SW 1271 (cell line): Measurements from ENCODE around the gene SFN.

Experiments
- DNase-seq, 2 experiments: peaks; one replicate each; lab custom pipeline; 2025; lab: John Stamatoyannopoulos, UW

SFN gene

DNA sequence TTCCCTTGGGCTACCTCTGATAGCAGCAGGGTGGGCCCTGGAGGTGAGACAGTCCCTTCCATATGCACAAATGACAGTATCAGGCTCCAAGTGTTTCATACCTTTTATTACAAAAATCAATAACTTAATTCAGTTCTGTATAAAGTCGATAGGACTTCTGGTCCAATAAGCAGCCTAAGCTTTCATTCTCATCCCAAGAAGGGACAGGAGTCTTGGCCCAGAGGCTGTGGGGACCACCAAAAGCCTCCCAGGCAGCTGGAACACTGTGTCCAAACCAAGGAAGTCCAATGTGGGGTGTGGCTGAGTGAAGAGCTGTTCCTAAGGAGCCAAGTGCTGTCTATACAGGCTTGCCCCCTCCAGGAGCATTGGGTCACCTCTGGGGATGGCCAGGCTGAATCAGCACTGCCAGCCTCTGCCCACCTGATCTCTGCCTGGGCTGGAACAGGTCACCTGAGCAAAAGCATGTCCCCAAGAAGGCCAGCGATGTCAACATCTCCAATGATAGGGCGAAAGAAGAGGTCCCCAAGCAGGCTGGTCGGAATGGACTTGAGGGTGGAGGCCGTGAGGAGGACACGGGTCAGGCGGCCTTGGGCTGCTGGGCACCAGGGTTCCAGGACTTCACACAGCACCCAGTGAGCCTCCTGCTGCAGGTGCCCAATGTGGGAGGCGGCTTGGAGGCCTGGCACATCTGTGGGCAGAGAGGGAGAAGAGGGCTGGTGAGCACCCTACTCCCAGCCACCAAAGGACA is 48.6 kb downstream of the SFN start:
- no peak for DNase-seq

DNA sequence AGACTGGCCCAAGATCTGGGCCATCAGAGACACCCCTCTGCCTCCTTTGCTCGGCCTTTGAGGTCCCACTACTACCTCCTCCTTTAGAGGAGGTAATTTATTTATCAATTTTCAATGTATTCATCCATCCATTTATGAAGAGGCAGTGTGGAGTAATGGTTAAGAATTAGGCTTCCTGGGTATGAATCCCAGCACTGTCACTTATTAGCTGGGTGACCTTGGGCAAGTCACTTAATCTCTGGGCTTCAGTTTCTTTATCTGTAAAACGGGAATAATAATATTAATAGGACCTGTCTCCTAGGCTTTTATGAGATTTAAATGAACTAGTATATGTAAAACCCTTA is 49.2 kb downstream of the SFN start:
- no peak for DNase-seq

DNA sequence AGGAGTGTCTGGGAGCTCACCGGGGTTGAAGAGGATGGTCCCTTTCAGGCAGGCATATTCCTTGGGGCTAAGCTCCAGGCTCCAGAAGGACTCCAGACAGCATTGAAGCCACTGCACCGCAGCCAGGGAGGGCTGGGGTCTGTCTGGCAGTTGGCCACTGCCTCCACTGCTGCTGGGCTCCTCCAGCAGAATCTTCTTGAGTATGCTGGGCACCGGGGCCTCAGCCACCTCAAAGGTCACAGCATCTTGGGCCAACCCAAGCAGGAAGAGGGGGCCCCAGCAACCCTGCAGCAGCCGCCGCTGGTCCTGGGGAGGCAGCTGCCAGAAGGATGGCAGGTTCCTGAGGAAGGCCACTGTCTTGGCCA is 50.4 kb downstream of the SFN start:
- no peak for DNase-seq
